HG03196 (cell line): ENCODE data around the gene RNF145.
"Not testable (repeated sequence)": the region's sequence is repeated elsewhere in the genome, so short reads cannot be mapped to it uniquely, and the experiment has no call there.

Source experiments
- ATAC-seq: cut with Tn5 transposase; IDR thresholded peaks from one replicate; pipeline ENCODE4 v1.9.1; 2021; ENCODE audit not compliant: unreplicated experiment

The RNF145 gene

GRCh38 chr5:159209438-159210209 is at the start of gene RNF145:
TSS of gene RNF145 (minus strand) at chr5:159209553. CDS start at chr5:159203617, 5,936 bp downstream.
- peak; percentile 66 for ATAC-seq

- ATAC-seq, result no peak
Measured at GRCh38 chr5:159258361-159258760, 49.0 kb upstream of the RNF145 start.

- no peak for ATAC-seq
Measured at GRCh38 chr5:159257629-159258283, 48.4 kb upstream of the RNF145 start.

GRCh38 chr5:159257007-159257406 is 47.7 kb upstream of the RNF145 start:
- no peak for ATAC-seq

- no peak for ATAC-seq
Measured at GRCh38 chr5:159252195-159252594, 42.8 kb upstream of the RNF145 start.

- ATAC-seq, result no peak
Measured at GRCh38 chr5:159249158-159249557, 39.8 kb upstream of the RNF145 start.

GRCh38 chr5:159244890-159245289 is 35.5 kb upstream of the RNF145 start:
- ATAC-seq, result no peak

- no peak for ATAC-seq
Measured at GRCh38 chr5:159244163-159244562, 34.8 kb upstream of the RNF145 start.

GRCh38 chr5:159243385-159243784 is 34.0 kb upstream of the RNF145 start:
- ATAC-seq, result no peak

- no peak for ATAC-seq
Measured at GRCh38 chr5:159242656-159243055, 33.3 kb upstream of the RNF145 start.

- no peak for ATAC-seq
Measured at GRCh38 chr5:159241946-159242552, 32.7 kb upstream of the RNF145 start.

GRCh38 chr5:159240301-159240870 is 31.0 kb upstream of the RNF145 start:
- ATAC-seq, result no peak

- ATAC-seq, result not testable (repeated sequence)
Measured at GRCh38 chr5:159235871-159236520, 26.6 kb upstream of the RNF145 start.

- no peak for ATAC-seq
Measured at GRCh38 chr5:159231167-159231566, 21.8 kb upstream of the RNF145 start.

GRCh38 chr5:159230657-159231056 is 21.3 kb upstream of the RNF145 start:
- no peak for ATAC-seq

- not testable (repeated sequence) for ATAC-seq
Measured at GRCh38 chr5:159228097-159228496, 18.7 kb upstream of the RNF145 start.

- ATAC-seq, result no peak
Measured at GRCh38 chr5:159227452-159227851, 18.1 kb upstream of the RNF145 start.

GRCh38 chr5:159226451-159226850 is 17.1 kb upstream of the RNF145 start:
- no peak for ATAC-seq

GRCh38 chr5:159224471-159224870 is 15.1 kb upstream of the RNF145 start:
- ATAC-seq, result no peak

- ATAC-seq, result no peak
Measured at GRCh38 chr5:159223469-159223868, 14.1 kb upstream of the RNF145 start.

- ATAC-seq, result no peak
Measured at GRCh38 chr5:159220206-159220605, 10.9 kb upstream of the RNF145 start.
